Urinary bladder (tissue), 4 donors: ENCODE measurements around the gene H6PD. TPM values are rescaled to one million over a fixed set of nuclear protein-coding genes. Genes with fewer than 3 reads are reported as not detected.

Experiments used
- DNase-seq: peaks from one replicate; pipeline ENCODE4 v3.0.0-alpha.2; 2015; ENCODE audit errors: extremely low spot score
- H3K27ac ChIP-seq: one replicate; pipeline ENCODE4 v1.5.1; 2013; ENCODE audit warnings: low read depth, mild to moderate bottlenecking, moderate library complexity
- H3K36me3 ChIP-seq: one replicate; pipeline ENCODE4 v1.6.1; 2013; ENCODE audit warnings: mild to moderate bottlenecking, moderate library complexity; ENCODE audit not compliant: insufficient read depth
- H3K4me1 ChIP-seq: one replicate; pipeline ENCODE4 v1.6.1; 2013; ENCODE audit warnings: mild to moderate bottlenecking, moderate library complexity; ENCODE audit not compliant: insufficient read depth
- H3K4me3 ChIP-seq: one replicate; pipeline ENCODE4 v1.5.1; 2013; ENCODE audit warnings: low read depth, low read length
- WGBS: extraction: QIAGEN DNeasy Blood & Tissue Kit; methylation state at CpG from one replicate; pipeline ENCODE4 v1.1.7; 2013; 5-methylcytosine and 5-hydroxymethylcytosine counted together
- polyA plus RNA-seq: library from polyadenylated mRNA; stranded (reverse); fragments of 200-250 nt; gene quantifications from one replicate; pipeline ENCODE4 v1.2.3, GENCODE V29; 2013
- total RNA-seq: library from RNA; depleted of rRNA; stranded (reverse); fragments of >200 nt; gene quantifications from one replicate; pipeline ENCODE4 v1.2.3, GENCODE V29; 2014
- donor health status: healthy with polysubstance abuse.
- donor health status: healthy.

H6PD gene
- total RNA-seq (32.6 TPM), polyA plus RNA-seq (26.6 TPM)

GRCh38 chr1:9234223-9235095, at the start of gene H6PD:
H6PD (plus strand) TSS chr1:9234774; CDS start chr1:9244935, 10,161 bp downstream.
- H3K4me1 ChIP-seq, result peaks cover 3% of the 10 kb centered on the region
- no peaks in the 10 kb centered on the region for H3K36me3 ChIP-seq
- WGBS, result 1% methylated on average over 103 of the region's 106 CpGs
- DNase-seq, result no peak
- H3K4me3 ChIP-seq, result peak within 1 kb of the TSS; percentile 90
- H3K27ac ChIP-seq, result peak within 1 kb of the TSS; percentile 99

GRCh38 chr1:9186082-9186859, 48.3 kb upstream of the H6PD start:
- no peak overlapping the region for H3K4me3 ChIP-seq
- 55% methylated on average over 5 of the region's 5 CpGs for WGBS
- H3K27ac ChIP-seq, result no peak overlapping the region
- H3K36me3 ChIP-seq, result no peaks in the 10 kb centered on the region
- no peak for DNase-seq
- no peaks in the 10 kb centered on the region for H3K4me1 ChIP-seq

- H3K27ac ChIP-seq, result no peak overlapping the region
- H3K36me3 ChIP-seq, result no peaks in the 10 kb centered on the region
- no peaks in the 10 kb centered on the region for H3K4me1 ChIP-seq
- no peak overlapping the region for H3K4me3 ChIP-seq
- no peak for DNase-seq
- 58% methylated on average over 2 of the region's 2 CpGs for WGBS
Measured at GRCh38 chr1:9187004-9187403, 47.6 kb upstream of the H6PD start.

GRCh38 chr1:9190234-9190633, 44.3 kb upstream of the H6PD start:
- Histone ChIP-seq H3K4me1 (no peaks in the 10 kb centered on the region), H3K4me3 (no peak overlapping the region), H3K27ac (no peak overlapping the region), H3K36me3 (no peaks in the 10 kb centered on the region)
- DNase-seq, result no peak
- WGBS, result 95% methylated on average over 5 of the region's 5 CpGs

GRCh38 chr1:9191231-9191630, 43.3 kb upstream of the H6PD start:
- Histone ChIP-seq H3K36me3 (no peaks in the 10 kb centered on the region), H3K27ac (no peak overlapping the region), H3K4me3 (no peak overlapping the region), H3K4me1 (no peaks in the 10 kb centered on the region)
- WGBS, result 85% methylated on average over 10 of the region's 10 CpGs
- DNase-seq, result no peak

GRCh38 chr1:9192578-9193232, 41.9 kb upstream of the H6PD start:
- Histone ChIP-seq H3K4me1 (no peaks in the 10 kb centered on the region), H3K27ac (no peak overlapping the region), H3K36me3 (no peaks in the 10 kb centered on the region), H3K4me3 (no peak overlapping the region)
- DNase-seq, result no peak
- WGBS, result 76% methylated on average over 9 of the region's 9 CpGs

- DNase-seq, result no peak
Measured at GRCh38 chr1:9193233-9193625, 41.3 kb upstream of the H6PD start.

GRCh38 chr1:9194024-9194423, 40.5 kb upstream of the H6PD start:
- Histone ChIP-seq H3K4me1 (no peaks in the 10 kb centered on the region), H3K4me3 (no peak overlapping the region), H3K27ac (no peak overlapping the region), H3K36me3 (no peaks in the 10 kb centered on the region)
- no peak for DNase-seq
- WGBS, result 77% methylated on average over 4 of the region's 4 CpGs

More at GRCh38 chr1:9193233-9193625, 41.3 kb upstream of the H6PD start:
- Histone ChIP-seq H3K36me3 (no peaks in the 10 kb centered on the region), H3K27ac (no peak overlapping the region), H3K4me1 (no peaks in the 10 kb centered on the region), H3K4me3 (no peak overlapping the region)
- WGBS, result 72% methylated on average over 5 of the region's 5 CpGs

GRCh38 chr1:9195651-9196050, 38.9 kb upstream of the H6PD start:
- WGBS, result 91% methylated on average over 8 of the region's 8 CpGs
- no peaks in the 10 kb centered on the region for H3K36me3 ChIP-seq
- no peak overlapping the region for H3K27ac ChIP-seq
- DNase-seq, result no peak
- no peak overlapping the region for H3K4me3 ChIP-seq
- no peaks in the 10 kb centered on the region for H3K4me1 ChIP-seq

- Histone ChIP-seq H3K36me3 (no peaks in the 10 kb centered on the region), H3K4me3 (no peak overlapping the region), H3K27ac (no peak overlapping the region), H3K4me1 (no peaks in the 10 kb centered on the region)
- WGBS, result 27% methylated on average over 31 of the region's 31 CpGs
- no peak for DNase-seq
Measured at GRCh38 chr1:9196129-9197040, 38.2 kb upstream of the H6PD start.

- no peak for DNase-seq
- no peak overlapping the region for H3K4me3 ChIP-seq
- H3K4me1 ChIP-seq, result no peaks in the 10 kb centered on the region
- H3K27ac ChIP-seq, result no peak overlapping the region
- 83% methylated on average over 22 of the region's 22 CpGs for WGBS
- H3K36me3 ChIP-seq, result no peaks in the 10 kb centered on the region
Measured at GRCh38 chr1:9197186-9198099, 37.1 kb upstream of the H6PD start.
